Loucy (cell line): ENCODE data around the gene CIITA.

Experiments
- H2AFZ ChIP-seq: fragments of 200-600 bp; sonication (generic); 2 replicates; pipeline ENCODE4 v1.6.0; 2016; ENCODE audit warnings: antibody characterized with exemption, mild to moderate bottlenecking, low read length, moderate library complexity
- H3F3A ChIP-seq: fragments of 200-600 bp; 2 replicates; pipeline ENCODE4 v1.6.0; 2016; ENCODE audit warnings: antibody characterized with exemption, low read depth, mild to moderate bottlenecking
- H3K27me3 ChIP-seq: fragments of 200-600 bp; sonication (generic); 2 replicates; pipeline ENCODE4 v1.6.1; 2014; ENCODE audit warnings: low read length, mild to moderate bottlenecking; ENCODE audit not compliant: insufficient read depth, poor library complexity, severe bottlenecking
- H3K36me3 ChIP-seq: fragments of 200-600 bp; sonication (generic); 2 replicates; pipeline ENCODE4 v1.6.1; 2016; ENCODE audit warnings: low read length; ENCODE audit not compliant: insufficient read depth
- H3K4me1 ChIP-seq: fragments of 200-600 bp; sonication (generic); 2 replicates; pipeline ENCODE4 v1.5.1; 2014; ENCODE audit warnings: low read length, mild to moderate bottlenecking; ENCODE audit not compliant: insufficient read depth, poor library complexity, severe bottlenecking
- H3K4me2 ChIP-seq: fragments of 200-600 bp; sonication (generic); 2 replicates; pipeline ENCODE4 v1.6.0; 2014; ENCODE audit warnings: antibody characterized with exemption, low read length, low read depth, mild to moderate bottlenecking; ENCODE audit not compliant: poor library complexity, severe bottlenecking
- H3K4me3 ChIP-seq: fragments of 200-600 bp; sonication (generic); 2 replicates; pipeline ENCODE4 v1.5.1; 2014; ENCODE audit warnings: low read length, mild to moderate bottlenecking, mixed read lengths; ENCODE audit not compliant: poor library complexity, severe bottlenecking
- H3K79me2 ChIP-seq: fragments of 200-600 bp; sonication (generic); 2 replicates; pipeline ENCODE4 v1.6.1; 2014; ENCODE audit warnings: low read length; ENCODE audit not compliant: insufficient read depth
- H3K9ac ChIP-seq: fragments of 200-600 bp; sonication (generic); 2 replicates; pipeline ENCODE4 v1.6.0; 2014; ENCODE audit warnings: mild to moderate bottlenecking, low read depth, low read length, moderate library complexity; ENCODE audit not compliant: poor library complexity, severe bottlenecking
- H3K9me2 ChIP-seq: fragments of 200-600 bp; sonication (generic); replicated peaks from 2 replicates; pipeline ENCODE4 v1.6.1; 2016; ENCODE audit warnings: low read depth, low read length, mixed read lengths
- H3K9me3 ChIP-seq: fragments of 200-600 bp; sonication (generic); 2 replicates; pipeline ENCODE4 v1.6.1; 2014; ENCODE audit warnings: mild to moderate bottlenecking, antibody characterized with exemption, low read length, low read depth; ENCODE audit not compliant: insufficient read depth
- H4K20me1 ChIP-seq: fragments of 200-600 bp; sonication (generic); 2 replicates; pipeline ENCODE4 v1.6.0; 2014; ENCODE audit warnings: antibody characterized with exemption, low read length, mild to moderate bottlenecking; ENCODE audit not compliant: insufficient read depth, poor library complexity, severe bottlenecking
- EZH2phosphoT487 ChIP-seq: fragments of 200-600 bp; IDR thresholded peaks from 2 replicates; pipeline ENCODE4 v1.6.1; 2018; ENCODE audit warnings: antibody characterized with exemption, mild to moderate bottlenecking, moderate library complexity, borderline replicate concordance
- TF ChIP-seq, protein P1 (sequence below): fragments of 200-600 bp; sonication (generic); conservative IDR thresholded peaks from 2 replicates; pipeline ENCODE4 v1.5.1; 2014; ENCODE audit warnings: mild to moderate bottlenecking, antibody characterized with exemption, low read length

Gene CIITA

DNA sequence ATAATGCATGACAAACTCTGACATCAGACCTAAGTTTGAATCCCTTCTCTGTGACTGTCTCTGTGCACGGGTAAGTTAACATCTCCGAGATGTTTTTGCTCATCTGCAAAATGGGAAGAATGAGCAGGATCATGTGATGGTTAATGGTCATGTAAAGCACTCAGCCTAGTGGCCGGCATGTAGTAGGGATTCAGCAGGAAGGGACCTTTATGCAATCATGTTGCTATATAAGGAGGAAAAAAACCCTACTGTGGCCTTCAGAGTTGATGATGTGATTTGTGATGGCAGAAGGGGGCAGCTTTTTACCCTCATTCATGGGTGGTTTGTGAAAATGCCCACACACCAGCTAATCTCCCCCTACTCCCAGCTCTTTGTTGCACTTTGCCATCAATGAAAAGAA, 91.5 kb downstream of the CIITA start:
- Histone ChIP-seq H3K27me3 (no peaks in the 10 kb centered on the region), H3K4me3 (no peak overlapping the region), H3K9me3 (no peaks in the 10 kb centered on the region), H3K4me1 (peaks cover 14% of the 10 kb centered on the region), H3F3A (no peaks in the 10 kb centered on the region), H3K4me2 (no peak overlapping the region), H4K20me1 (no peaks in the 10 kb centered on the region), H3K9ac (no peak overlapping the region), H2AFZ (no peak overlapping the region), H3K36me3 (peaks cover 30% of the 10 kb centered on the region; the same call in 1 of the 2 replicates), H3K79me2 (no peaks in the 10 kb centered on the region), H3K9me2 (no peaks in the 10 kb centered on the region)
- TF ChIP-seq, protein P1, sequence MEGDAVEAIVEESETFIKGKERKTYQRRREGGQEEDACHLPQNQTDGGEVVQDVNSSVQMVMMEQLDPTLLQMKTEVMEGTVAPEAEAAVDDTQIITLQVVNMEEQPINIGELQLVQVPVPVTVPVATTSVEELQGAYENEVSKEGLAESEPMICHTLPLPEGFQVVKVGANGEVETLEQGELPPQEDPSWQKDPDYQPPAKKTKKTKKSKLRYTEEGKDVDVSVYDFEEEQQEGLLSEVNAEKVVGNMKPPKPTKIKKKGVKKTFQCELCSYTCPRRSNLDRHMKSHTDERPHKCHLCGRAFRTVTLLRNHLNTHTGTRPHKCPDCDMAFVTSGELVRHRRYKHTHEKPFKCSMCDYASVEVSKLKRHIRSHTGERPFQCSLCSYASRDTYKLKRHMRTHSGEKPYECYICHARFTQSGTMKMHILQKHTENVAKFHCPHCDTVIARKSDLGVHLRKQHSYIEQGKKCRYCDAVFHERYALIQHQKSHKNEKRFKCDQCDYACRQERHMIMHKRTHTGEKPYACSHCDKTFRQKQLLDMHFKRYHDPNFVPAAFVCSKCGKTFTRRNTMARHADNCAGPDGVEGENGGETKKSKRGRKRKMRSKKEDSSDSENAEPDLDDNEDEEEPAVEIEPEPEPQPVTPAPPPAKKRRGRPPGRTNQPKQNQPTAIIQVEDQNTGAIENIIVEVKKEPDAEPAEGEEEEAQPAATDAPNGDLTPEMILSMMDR: no peak
- no peak for TF ChIP-seq EZH2phosphoT487

DNA sequence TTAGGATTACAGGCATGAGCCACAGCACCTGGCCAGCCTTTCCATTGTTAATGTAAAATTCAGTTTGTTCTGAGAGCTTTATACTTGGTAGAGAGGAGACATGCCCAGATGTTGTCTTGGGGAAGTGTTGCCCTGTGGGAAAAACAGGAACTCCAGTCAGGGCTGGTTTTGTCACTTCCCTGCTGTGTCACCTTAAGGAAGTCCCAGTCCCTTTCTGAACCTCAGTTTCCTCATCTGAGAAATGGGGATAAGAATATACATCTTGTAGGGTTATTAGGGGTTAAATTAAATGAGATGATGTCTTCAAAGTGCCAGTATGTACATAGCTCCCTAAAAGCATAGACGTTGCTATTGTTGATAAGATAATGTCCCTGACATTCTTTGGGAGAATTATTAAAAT, 92.6 kb downstream of the CIITA start:
- Histone ChIP-seq H3K27me3 (no peaks in the 10 kb centered on the region), H3K9ac (no peak overlapping the region), H3K79me2 (no peaks in the 10 kb centered on the region), H3K4me1 (peaks cover 14% of the 10 kb centered on the region), H3K36me3 (peaks cover 26% of the 10 kb centered on the region; the same call in 1 of the 2 replicates), H3K9me2 (no peaks in the 10 kb centered on the region), H3K4me3 (no peak overlapping the region), H2AFZ (no peak overlapping the region), H3F3A (no peaks in the 10 kb centered on the region), H3K4me2 (no peak overlapping the region), H3K9me3 (no peaks in the 10 kb centered on the region), H4K20me1 (no peaks in the 10 kb centered on the region)
- no peak for TF ChIP-seq EZH2phosphoT487
- TF ChIP-seq, protein P1: no peak

DNA sequence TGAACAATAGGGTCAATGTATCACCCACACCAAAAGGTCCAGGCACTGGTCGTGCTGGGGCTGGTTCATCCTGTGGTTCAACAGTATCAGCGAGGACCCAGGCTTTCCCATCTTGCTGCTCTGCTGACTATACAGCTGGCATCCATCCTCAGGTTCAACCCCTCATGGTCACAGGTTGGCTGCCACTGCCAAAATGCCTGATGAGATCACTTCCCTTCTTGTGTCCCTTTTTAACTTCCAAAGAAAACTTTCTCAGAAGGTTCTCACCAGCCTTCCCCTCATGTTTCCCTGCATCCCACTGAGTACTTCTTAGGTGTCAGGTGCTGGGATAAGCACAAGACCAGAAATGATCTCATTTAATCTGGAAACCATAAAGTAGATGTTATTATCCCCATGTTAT, 93.1 kb downstream of the CIITA start:
- no peak overlapping the region for H3K9ac ChIP-seq
- TF ChIP-seq EZH2phosphoT487: no peak
- TF ChIP-seq, protein P1: no peak
- no peak overlapping the region for H3K4me3 ChIP-seq
- no peaks in the 10 kb centered on the region for H3K79me2 ChIP-seq
- H3K9me3 ChIP-seq: no peaks in the 10 kb centered on the region
- no peaks in the 10 kb centered on the region for H3K9me2 ChIP-seq
- H3K4me2 ChIP-seq: no peak overlapping the region
- H3K36me3 ChIP-seq: peaks cover 26% of the 10 kb centered on the region; the same call in 1 of the 2 replicates
- no peaks in the 10 kb centered on the region for H3K27me3 ChIP-seq
- no peaks in the 10 kb centered on the region for H3F3A ChIP-seq
- peaks cover 10% of the 10 kb centered on the region for H3K4me1 ChIP-seq
- H2AFZ ChIP-seq: no peak overlapping the region
- no peaks in the 10 kb centered on the region for H4K20me1 ChIP-seq
